K562 (cell line): ENCODE measurements around the gene RHCG.

Experiments
- ATF7 ChIP-seq: fragments of 450-650 bp; IDR thresholded peaks from 2 replicates; pipeline ENCODE4 v1.7.1; 2014; ENCODE audit warnings: mild to moderate bottlenecking, moderate library complexity
- CEBPZ ChIP-seq: fragments of 150-350 bp; IDR thresholded peaks from 2 replicates; pipeline ENCODE4 v1.6.1; 2014; ENCODE audit warnings: low read depth, mild to moderate bottlenecking, low read length, borderline replicate concordance
- CTCF ChIP-seq, 3 experiments: IDR thresholded peaks in 2 of 3; conservative IDR thresholded peaks in 1 of 3; 2 replicates each; pipeline ENCODE4 v1.5.1; 2011 to 2012; ENCODE audit warnings: low read length in 3 of 3, mild to moderate bottlenecking in 3 of 3, control low read depth in 2 of 3, improper control_type of control experiment in 1 of 3, inconsistent platforms in 1 of 3, low read depth in 1 of 3, mixed read lengths in 1 of 3, moderate library complexity in 1 of 3; ENCODE audit not compliant: insufficient read depth in 2 of 3
- EZH2 ChIP-seq: IDR thresholded peaks from 2 replicates; pipeline ENCODE4 v1.6.1; 2012; ENCODE audit warnings: low read depth, mild to moderate bottlenecking, inconsistent platforms, low read length, borderline replicate concordance
- KAT7 ChIP-seq: sonication (generic); formaldehyde crosslinking; IDR thresholded peaks from 2 replicates; pipeline ENCODE4 v1.8.0; 2022; ENCODE audit warnings: missing genetic modification reagents, mild to moderate bottlenecking, borderline replicate concordance
- MAX ChIP-seq: sonication (generic); formaldehyde crosslinking; IDR thresholded peaks from 2 replicates; pipeline ENCODE4 v1.9.0; 2022; ENCODE audit warnings: mild to moderate bottlenecking, missing genetic modification reagents
- MEF2A ChIP-seq: IDR thresholded peaks from 2 replicates; pipeline ENCODE4 v1.6.1; 2011; ENCODE audit warnings: low read depth, mild to moderate bottlenecking, low read length, moderate library complexity; ENCODE audit not compliant: control insufficient read depth
- POLR2AphosphoS5 ChIP-seq: IDR thresholded peaks from 2 replicates; pipeline ENCODE4 v1.6.1; 2011; ENCODE audit warnings: mild to moderate bottlenecking, low read depth, low read length, moderate library complexity; ENCODE audit not compliant: control insufficient read depth, insufficient read depth
- PREB ChIP-seq: sonication (generic); formaldehyde crosslinking; IDR thresholded peaks from 2 replicates; pipeline ENCODE4 v1.8.1; 2023; ENCODE audit warnings: mild to moderate bottlenecking, missing genetic modification reagents
- STAT6 ChIP-seq: sonication (generic); formaldehyde crosslinking; IDR thresholded peaks from 2 replicates; pipeline ENCODE4 v1.8.1; 2023; ENCODE audit warnings: mild to moderate bottlenecking, missing genetic modification reagents
- TBL1XR1 ChIP-seq, 2 experiments: IDR thresholded peaks; 2 replicates each; pipeline ENCODE4 v1.6.1; 2012; ENCODE audit warnings: improper control_type of control experiment in 2 of 2, low read length in 2 of 2, mild to moderate bottlenecking in 1 of 2
- ZNF121 ChIP-seq: sonication (generic); formaldehyde crosslinking; conservative IDR thresholded peaks from 2 replicates; pipeline ENCODE4 v1.8.0; 2022; ENCODE audit warnings: missing genetic modification reagents
- ZNF263 ChIP-seq: sonication (generic); formaldehyde crosslinking; IDR thresholded peaks from 2 replicates; pipeline ENCODE4 v1.8.0; 2022; ENCODE audit warnings: mild to moderate bottlenecking, missing genetic modification reagents, borderline replicate concordance

GRCh38 chr15:89526181-89526580, 29.8 kb upstream of the RHCG start:
- TF ChIP-seq ATF7 (no peak), EZH2 (no peak), STAT6 (no peak), CTCF (IDR thresholded peaks at IDR 0.05 in 2 of 3, conservative IDR thresholded peaks at IDR 0.05 in 1 of 3; ENCODE audit: insufficient read depth in 2 of 3, low read depth in 1 of 3, low read length in 3 of 3) (no peak), MAX (CRISPR knock-in tag) (no peak), KAT7 (CRISPR knock-in tag) (no peak), PREB (no peak), TBL1XR1 (IDR thresholded peaks at IDR 0.05; ENCODE audit: low read length in 2 of 2) (no peak), ZNF121 (no peak), CEBPZ (no peak), POLR2AphosphoS5 (no peak), MEF2A (no peak), ZNF263 (no peak)
